ENCODE measurements around the gene RAMAC.
"Not testable (repeated sequence)": the region's sequence is repeated elsewhere in the genome, so short reads cannot be mapped to it uniquely, and the experiment has no call there.

Gene RAMAC

DNA sequence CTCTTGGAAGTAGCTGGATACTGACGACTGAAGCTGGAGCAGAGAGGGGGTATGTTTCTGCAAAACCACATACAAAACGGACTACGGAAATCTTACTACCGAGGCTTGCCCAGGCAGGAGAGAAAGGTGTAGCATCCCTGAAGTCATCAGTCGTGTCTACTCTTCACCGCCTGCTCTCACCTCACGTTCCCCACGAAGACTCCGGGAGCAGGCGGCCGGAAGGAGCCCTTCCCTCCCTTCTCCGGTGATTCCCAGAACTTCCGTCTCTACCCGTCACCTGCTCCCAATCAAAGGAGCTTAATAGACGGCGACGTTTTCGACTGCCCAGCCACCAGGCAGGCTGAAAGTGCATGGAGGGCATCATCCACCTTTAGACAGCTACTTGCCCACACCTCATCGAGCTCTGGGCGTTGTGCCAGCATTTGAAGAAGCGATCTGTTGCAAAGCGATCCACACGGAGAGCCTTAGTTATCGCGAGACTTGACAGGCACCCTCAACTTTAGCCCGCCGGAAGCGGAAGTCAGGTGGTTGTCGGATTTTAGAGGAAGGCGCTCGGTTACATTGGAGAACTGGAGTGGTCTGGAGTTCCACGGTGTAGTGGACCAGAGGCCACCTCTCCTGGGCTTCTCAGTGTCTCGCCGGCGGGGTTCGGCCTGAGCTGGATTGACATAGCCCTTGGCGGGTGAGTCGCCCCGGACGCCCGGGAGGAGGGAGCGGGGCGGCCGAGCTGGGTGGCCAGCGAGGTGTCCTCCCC is at the start of gene RAMAC:
RAMAC (plus strand) TSS at position 523 of the 754 bp plus-strand sequence. CDS start 2,809 bp downstream, outside the sequence.
- DNase-seq (ENCODE audit: low read depth) = peak; percentile 82

DNA sequence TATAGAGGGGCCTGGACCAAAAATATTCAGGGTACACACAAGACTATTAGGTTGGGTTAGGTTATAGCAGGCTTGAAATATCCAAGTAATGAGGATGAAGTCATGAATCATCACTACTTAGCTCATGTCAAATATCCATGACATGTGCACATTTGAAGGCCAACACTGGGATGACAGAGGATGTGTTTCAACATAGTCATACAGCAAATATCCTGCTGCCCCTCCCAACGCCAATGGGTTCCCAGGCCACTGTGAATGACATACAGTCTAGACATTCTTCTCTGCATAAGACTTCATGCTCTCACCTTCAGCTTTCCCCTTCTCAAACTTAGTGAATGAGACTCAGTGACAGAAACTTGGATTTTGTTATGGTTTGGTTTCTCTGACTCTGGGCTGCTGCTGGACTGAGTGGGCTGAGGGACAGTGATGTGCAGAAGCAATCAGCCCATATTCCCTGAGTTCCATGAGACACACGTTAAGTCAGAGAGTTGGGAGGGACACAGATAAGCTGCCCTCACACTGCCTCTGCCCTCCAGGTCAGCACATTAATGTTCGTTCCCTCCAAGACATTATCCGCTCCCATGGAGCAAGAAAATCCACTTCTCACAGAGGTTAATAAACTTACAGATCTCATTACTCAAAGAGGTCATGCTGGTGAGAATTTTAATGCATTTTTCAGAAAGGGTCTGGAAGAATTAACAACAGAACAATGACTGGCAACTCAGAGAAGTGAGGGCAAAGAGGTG is 48.9 kb upstream of the RAMAC start:
- no peak for DNase-seq (ENCODE audit: low read depth)

DNA sequence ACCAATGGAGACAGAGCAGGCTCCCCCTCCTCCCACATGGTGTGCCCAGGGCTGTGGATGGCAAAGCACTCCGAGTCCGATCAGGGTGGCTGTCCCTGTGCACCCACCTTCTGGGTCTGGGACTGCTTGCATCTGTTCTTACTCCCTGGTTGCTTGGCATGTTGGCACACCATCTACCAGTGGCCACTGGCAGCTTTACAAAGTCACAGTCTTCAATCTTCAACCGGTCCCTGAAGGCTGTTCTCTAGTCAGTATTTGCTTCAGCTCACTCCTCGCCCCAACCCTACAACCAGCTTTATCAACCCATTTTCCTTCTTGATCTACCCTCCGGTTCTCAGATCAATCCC is 48.3 kb upstream of the RAMAC start:
- DNase-seq (ENCODE audit: low read depth) = no peak

DNA sequence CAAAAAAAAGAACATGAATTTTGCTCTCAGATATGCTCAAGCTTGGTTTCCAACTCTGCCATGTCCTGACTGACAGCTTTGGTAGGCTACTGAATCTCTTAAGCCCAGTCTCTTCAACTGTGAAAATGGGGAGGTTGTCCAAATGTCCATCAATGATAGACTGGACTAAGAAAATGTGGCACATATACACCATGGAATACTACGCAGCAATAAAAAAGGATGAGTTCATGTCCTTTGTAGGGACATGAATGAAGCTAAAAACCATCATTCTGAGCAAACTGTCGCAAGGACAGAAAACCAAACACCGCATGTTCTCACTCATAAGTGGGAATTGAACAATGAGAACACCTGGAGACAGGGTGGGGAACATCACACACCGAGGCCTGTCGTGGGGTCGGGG is 46.3 kb upstream of the RAMAC start:
- DNase-seq (ENCODE audit: low read depth) = not testable (repeated sequence)

DNA sequence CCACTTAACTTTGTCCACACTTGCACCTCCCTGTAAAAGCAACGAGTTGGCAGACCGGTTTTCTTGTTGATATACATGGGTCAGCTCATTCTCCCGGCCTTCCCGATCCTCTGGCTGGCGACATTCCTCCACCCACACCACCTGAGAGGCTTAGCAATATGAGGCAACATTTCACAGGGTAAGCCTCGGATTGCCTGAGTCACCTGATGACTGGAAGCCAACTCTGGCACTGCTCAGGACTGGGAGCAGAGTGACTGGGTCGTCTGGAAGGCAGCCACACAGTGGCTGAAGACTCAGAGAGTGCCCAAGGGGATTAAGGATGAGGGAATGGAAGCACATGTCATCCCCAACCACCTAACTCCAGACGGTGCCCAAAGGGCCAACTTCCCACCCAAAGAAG is 43.3 kb upstream of the RAMAC start:
- no peak for DNase-seq (ENCODE audit: low read depth)

DNA sequence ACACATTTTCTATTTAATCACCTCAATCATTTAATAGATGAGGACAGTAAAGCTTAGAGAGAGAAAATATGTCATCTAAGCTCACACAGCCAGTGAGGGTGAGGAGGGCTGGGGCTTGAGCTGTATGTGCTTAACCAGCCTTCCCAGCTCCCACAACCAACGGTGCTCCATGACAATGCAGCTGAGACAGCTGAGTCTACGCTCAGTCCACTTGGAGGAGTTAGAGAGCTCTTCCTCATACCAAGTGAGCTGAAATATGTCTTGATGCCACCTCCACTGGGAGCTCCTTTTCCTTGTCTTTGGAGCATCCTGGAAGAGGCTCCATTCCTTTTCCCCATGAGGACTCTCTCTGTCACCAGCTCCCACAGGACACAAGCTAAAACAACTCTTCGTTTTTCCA is 42.8 kb upstream of the RAMAC start:
- no peak for DNase-seq (ENCODE audit: low read depth)

DNA sequence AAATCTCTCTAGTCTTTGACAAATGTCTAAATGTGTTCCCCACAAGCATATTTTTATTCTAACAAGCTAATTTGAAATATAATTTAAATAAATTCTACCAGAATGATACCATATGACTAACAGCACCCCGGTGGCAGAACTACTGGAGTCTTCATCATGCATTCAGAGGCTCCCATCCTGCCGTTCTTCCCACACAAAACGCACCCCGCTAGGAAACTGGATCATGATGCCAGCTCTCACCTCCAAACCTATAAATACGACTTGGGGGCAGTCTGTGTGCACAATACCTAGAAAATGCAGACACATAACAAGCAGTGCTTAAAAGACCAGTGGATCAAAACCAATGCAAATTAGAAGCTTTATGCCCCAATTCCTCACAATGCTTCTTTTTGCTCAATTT is 42.0 kb upstream of the RAMAC start:
- DNase-seq (ENCODE audit: low read depth) = no peak

DNA sequence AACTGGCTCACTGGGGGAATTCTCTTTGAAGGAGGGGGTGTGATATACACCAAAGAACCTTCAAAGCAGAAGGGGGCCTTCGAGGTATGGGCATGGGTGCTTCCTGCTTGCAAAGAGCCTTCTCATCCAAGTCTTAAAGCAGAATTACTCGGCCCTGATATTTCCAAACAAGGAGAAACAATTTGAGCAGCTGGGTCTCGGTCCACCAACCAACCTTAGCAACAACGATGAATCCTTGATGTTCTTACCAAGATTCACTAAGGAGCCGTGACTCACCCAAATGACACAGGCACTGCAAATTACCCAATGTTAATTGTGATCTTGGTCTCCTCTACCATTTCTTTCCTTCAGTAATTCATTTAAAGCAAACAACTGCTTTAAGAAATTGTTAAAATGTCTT is 41.2 kb upstream of the RAMAC start:
- no peak for DNase-seq (ENCODE audit: low read depth)

DNA sequence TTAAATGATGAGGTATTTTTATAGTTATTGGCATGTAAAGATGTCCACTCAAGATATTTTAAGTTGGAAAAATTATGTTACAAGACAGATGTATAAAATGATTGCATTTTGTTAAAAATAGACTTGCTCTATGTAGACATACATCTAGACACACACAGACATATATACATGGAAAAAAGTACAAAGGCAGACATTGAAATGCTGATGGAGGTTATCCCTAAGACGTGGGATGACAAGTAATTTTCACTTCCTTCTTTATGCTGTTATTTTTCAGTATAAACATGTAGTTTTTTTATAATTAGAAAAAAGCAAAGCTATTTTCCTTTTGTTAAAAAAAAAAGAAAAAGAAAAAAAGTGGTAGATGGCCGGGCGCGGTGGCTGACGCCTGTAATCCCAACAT is 40.7 kb upstream of the RAMAC start:
- no peak for DNase-seq (ENCODE audit: low read depth)

DNA sequence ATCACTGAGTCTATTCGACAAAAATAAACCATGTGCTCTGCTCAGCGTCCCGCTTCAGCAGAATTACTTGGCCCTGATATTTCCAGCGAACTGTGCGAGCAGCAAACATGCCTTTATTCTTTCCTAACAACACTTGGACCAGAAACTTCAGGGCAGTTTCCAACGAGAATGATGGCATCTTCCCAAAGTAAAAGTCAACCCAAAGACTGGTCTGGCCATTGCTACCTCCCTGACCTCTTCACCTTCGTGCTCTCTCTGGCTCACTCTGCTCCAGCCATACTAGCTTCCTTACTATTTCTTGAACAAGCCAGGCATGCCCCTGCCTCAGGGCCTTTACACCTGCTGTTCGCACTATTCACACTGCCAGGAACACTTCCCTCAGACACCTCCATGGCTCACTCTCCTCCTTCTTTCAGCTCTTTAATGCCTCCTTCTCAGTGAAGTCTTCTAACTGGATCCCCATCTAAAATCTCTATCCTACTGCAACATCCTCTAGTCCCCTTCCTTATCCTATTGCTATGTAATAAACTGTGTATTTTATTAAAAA is 39.8 kb upstream of the RAMAC start:
- no peak for DNase-seq (ENCODE audit: low read depth)

DNA sequence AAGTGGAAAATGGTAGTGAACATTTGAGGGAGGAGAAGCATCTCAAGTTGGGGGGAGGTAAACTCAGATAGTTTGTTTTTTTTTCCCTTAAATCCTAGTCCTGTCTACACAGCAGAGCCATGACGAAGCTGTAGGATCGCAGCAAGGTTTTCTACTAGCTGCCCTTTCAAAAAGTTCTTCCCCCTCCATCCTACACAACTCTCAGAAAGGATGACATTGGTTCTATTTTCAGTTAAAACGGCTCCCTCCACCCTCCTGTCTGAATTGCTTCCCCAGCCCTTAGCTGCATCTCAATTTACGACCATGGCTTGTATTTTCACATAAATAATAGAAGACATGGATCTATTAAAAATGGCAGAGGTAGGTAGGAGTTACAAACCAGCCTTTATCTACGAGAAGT is 35.7 kb upstream of the RAMAC start:
- DNase-seq (ENCODE audit: low read depth) = no peak

DNA sequence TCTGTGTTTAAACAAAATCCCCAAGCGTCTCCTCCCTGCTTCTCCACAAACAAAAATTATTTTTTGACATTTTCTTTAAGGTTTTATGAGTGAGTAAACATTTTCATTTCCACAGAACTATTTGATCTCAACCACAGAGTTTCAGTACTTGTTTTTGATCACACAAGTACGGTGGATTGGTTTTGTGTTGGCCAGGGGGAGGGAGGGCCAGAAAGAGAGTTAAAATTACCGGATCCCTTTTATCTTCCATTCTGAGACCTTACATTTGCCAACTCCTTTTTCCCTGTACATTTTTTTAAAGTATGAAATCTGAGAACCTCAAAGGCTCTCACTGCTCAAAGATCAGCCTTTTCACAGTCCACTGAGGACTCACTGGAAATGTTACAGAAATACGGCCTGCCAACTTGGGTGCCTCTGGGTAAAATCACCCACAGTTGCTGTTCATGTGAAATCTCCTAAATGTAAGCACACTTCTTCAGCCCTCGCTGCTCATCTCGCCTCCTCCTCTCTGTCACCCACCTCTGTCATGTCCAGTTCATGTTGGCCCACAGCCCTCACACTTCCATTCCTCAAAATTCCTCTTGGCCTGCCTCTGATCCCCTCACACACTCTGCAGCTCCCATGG is 35.2 kb upstream of the RAMAC start:
- no peak for DNase-seq (ENCODE audit: low read depth)

DNA sequence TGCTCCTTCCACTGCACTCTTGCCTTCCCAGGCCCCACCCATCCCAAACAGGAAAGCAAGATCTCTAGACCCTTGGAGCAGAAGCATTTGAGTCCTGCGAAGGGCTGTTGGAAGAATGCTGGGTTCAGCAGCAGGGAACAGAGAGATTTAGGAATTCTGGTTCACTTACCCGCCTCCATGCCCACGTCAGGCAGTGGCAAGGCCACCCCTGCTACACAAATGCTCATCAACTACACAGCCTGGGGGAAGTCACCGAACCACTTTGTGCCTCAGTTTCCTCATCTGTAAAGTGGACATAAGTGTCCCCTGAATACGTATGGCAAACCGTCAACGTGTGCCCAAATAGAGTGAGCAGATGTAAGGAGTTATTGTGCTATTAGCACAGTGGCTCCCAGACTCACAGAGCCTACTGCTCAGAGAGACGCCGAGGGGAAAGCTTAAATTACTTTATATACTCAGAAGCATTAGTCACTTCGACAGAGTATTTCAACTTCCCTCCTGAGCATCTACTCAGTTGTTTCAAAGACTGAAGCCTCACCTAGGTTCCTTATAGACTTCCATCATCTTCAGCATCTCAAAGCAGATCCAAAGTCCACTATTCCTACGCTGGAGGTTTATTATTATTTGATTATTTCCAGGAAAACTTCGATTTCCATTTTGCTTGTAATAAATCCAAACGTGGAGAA is 34.4 kb upstream of the RAMAC start:
- DNase-seq (ENCODE audit: low read depth) = no peak

DNA sequence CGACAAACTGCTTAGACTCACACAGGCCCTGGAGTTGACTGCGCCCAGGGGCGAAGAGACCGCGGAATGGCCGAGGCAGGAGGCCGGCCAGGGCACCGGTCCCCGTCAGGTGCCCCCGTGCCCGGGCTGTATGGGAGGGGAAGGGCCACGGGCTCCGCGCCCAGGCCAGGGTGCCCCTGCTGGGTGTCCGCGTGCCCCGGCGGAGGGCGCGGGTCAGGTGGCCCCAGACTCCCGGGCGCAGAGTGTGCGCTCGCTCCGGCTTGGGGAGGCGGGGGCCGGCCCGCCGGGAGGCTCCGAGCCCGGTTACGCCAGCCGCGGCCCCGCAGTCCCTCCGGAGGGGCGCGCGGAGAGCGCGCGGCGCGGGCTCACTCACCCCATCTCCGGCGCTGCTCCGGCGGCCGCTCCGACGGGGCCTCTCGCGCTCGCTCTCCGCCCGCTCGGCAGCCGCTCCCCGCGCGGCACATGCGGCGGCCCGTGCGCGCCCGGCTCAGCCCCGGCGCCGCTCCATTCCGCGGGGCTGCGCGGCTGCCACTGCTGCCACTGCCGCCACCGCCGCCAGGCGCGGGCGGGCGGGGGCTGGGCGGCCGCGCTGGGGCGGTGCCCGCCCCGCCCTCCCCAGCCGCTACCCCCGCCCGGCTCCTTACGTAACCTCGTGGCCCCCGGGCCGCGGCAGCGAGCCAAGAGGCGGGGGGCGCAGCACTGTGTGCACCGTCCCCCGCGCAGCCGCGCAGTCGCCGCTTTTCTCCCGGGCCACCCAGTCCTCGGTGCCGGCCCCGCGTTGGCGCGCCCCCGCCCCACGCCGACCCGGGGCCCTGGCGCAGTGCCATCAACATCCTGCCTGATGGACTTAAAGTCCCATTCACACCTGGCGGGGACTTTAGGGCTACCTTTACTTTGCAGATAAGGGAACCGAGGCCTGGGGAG is 33.6 kb upstream of the RAMAC start, which contains the start of gene HOMER2:
HOMER2 (minus strand) TSS at position 563 of the 924 bp plus-strand sequence; CDS start at position 378, 185 bp downstream.
- no peak for DNase-seq (ENCODE audit: low read depth)

DNA sequence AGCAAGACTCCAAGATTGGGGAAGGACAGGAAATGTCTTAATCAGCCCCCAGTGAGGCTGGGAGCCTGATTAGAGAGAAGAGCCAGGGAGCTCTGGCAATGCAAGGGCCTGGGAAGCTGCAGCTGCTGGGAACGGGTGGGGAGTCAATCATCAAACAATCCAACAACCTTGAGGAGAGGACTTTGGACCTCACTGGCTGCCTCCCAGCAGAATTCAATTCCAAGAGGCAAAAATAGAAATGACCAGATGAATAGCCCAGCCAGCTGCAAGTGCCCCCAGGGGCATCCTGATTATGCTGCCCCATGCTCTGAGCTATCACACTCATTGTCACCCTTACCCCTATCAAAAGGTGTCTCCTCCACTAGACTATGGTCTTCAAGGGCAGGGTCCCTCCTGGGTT is 27.4 kb upstream of the RAMAC start:
- DNase-seq (ENCODE audit: low read depth) = no peak

DNA sequence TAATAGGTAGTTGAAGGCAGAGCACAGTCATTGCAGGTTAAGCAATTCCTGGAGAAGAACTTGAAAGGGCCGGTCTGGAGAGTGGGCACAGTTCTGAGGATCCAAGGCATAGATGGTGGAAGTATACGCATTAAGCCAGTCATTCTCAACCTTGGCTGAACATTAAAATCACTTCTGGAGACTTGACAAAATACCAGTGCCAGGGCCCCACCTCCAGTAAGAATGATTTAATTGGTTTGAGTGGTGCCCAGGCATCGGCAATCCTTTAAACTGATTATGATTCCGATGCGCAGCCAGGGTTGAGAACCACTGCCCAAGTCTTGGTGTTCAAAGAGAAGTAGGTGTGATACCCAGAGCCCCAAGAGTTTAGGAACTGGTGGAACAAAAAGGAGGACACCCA is 26.6 kb upstream of the RAMAC start:
- no peak for DNase-seq (ENCODE audit: low read depth)

DNA sequence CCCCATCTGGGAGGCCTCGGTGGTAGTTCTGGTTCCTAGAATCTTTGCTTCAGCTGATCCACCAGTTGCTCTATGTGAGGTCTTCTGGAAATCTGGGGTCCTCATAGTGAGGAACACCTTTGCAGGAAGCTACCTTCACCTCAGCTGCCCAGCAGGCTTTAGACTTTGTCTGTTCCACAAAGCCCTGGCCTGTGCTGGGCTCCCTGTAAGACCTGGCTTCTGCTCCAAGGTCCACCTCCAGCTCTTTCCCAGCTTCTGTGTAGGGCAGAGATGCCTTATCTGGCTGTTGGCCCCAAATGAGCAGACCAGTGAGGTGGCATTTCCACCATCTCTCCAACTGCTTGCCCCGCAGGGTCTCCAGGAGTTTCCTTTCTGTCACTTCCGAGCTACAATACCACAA is 25.2 kb upstream of the RAMAC start:
- DNase-seq (ENCODE audit: low read depth) = no peak

DNA sequence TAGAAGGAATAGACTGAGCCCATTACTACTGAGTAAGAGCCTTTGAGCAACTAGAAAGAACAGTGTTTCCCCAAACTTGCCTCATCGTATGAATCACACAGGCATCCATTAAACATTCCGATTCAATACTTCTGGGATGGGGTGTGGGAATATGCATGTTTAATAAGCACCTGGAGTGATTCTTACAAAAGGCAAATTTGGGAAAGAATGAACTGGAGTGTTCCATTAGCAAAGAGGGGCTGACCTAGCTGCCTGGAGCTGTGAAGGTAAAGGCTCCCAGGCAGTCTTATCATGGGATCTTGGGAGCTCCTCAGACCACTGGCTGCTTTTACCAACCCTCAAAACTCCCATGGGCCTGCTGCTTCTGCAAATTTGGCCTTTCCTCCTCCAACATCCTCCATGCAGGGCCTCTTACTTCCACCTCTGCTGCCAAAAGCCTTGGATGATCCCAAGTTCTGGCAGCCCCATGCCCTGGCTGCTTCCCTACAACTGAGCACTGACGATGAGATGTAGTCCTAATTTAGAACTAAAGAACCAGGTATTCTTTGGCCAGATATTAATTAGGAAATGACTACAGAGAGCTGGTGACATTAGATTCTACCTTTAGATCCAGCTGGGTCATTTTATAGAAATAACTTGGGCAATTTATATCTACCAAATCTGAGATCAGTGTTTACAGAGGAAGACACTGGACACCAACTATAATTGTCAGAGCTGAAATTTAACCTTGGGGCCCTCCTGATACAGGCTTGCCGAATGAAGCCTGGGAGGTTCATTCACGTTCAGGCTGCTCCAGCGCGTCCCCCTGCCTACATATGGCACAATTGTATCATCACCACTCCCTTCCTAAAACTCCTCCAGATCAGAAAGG is 22.3 kb upstream of the RAMAC start:
- no peak for DNase-seq (ENCODE audit: low read depth)

DNA sequence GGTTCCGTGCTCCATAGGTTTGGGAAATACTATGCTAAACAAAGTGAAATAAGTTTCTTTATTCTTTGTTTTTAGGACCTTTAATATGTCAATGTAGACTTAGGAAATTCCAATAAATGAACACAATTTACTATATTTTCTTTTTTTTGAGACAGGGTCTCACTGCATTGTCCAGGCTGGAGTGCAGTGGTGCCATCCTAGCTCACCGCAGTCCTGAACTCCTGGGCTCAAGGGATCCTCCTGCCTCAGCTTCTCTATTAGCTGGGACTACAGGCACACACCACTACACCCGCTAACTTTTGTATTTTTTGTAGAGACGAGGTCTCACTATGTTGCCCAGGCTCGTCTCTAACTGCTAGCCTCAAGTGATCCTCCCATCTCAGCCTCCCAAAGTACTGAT is 21.1 kb upstream of the RAMAC start:
- DNase-seq (ENCODE audit: low read depth) = no peak

DNA sequence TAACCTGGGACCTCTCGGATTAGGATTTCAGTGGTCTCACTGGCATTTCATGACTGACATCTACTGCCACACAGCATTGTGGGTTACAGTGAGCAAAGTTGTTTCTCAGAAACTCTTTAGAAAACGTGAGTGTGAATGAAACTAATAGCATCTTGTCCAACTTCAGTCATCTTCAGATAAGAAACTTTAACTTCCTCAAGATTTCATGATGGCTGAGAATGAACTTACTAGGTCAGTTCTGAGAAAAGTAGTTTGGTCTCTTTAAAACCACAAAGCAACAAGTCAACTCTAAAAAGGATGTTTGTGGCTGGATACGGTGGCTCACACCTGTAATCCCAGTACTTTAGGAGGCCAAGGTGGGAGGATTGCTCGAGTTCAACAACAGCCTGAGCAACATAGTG is 19.3 kb upstream of the RAMAC start:
- peak; percentile 8 for DNase-seq (ENCODE audit: low read depth)

Measured in activated T-cell treated with anti-CD3 and anti-CD28 coated beads for 48 hours (primary cell).